HUES64 (cell line): ENCODE data around the gene STK33.

ENCODE experiments used
- H3K27ac ChIP-seq: 2 replicates; pipeline ENCODE4 v1.7.0; 2013; ENCODE audit warnings: low read depth, low read length, inconsistent platforms
- H3K27me3 ChIP-seq: 2 replicates; pipeline ENCODE4 v1.6.1; 2013; ENCODE audit warnings: mild to moderate bottlenecking, low read length; ENCODE audit not compliant: insufficient read depth
- H3K36me3 ChIP-seq: 2 replicates; pipeline ENCODE4 v1.6.1; 2013; ENCODE audit warnings: mild to moderate bottlenecking, low read length; ENCODE audit not compliant: insufficient read depth
- H3K4me1 ChIP-seq: 2 replicates; pipeline ENCODE4 v1.6.1; 2013; ENCODE audit warnings: mild to moderate bottlenecking, low read length, moderate library complexity; ENCODE audit not compliant: insufficient read depth
- H3K4me3 ChIP-seq: 2 replicates; pipeline ENCODE4 v1.5.1; 2013; ENCODE audit warnings: mild to moderate bottlenecking, low read length, moderate library complexity
- H3K9ac ChIP-seq: 2 replicates; pipeline ENCODE4 v1.6.1; 2013; ENCODE audit warnings: mild to moderate bottlenecking, low read depth, low read length
- H3K9me3 ChIP-seq: 2 replicates; pipeline ENCODE4 v1.6.1; 2013; ENCODE audit warnings: low read depth, low read length; ENCODE audit not compliant: insufficient read depth
- WGBS: fragments of 150-250, 120-280 bp; methylation state at CpG from one replicate; pipeline ENCODE4 v1.1.7; 2013; ENCODE audit warnings: missing lambda C conversion rate; 5-methylcytosine and 5-hydroxymethylcytosine counted together

The STK33 gene

DNA sequence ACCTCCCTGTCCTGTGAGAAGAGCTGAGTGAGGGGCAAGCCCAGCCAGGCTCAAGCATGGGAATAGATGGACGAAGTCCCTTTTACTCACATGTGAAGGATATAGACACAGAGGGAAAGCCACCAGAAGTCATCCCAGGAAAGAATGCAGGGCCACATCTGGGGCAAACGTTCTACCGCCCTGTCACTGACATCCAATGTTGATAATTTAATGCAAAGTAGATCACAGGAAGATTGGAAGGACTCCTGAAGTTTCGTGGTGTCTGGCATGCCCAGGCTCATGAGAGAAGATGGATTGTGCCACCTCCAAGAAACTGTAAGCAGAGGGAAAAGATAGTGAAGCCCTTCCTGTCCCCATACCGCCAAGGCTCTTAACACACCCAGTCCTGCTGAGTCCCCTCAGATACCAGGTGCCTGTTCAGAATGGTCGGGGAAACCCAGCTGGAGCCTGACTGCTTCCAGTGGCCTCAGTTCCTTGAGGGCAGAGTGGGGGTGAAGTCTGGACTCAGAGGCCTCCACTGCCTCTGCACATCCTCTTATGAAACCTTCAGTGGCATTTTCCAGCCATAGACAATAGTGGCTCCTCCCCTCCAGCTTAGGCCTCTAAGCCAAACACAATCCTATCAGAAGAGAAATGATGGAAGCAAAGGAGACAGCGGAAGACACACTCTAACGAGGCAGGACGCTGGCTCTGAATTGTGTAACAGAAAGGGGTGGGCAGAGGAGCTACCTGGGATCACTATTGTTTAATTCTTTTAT lies 7.5 kb upstream of the STK33 start:
- 90% methylated on average over 9 of the region's 9 CpGs for WGBS

DNA sequence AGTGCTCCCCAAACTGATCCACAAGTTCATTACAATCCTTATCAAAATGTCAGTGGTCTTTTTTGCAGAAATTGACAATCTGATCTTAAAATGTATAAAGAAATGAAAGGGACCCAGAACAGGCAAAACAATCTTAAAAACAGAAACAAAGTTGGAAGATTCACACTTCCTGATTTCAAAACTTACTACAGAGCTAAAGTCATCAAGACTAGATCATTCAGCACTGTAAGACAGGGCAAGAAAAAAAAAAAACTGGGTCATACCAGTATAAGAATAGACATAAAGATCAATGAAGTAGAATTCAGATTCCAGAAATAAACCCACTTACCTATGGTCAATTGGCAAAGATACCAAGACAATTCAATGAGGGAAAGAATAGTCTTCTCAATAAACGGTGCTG lies 4.5 kb upstream of the STK33 start:
- Histone ChIP-seq H3K27me3 (no peaks in the 10 kb centered on the region), H3K4me1 (peaks cover 6% of the 10 kb centered on the region), H3K4me3 (no peak overlapping the region), H3K27ac (no peak overlapping the region), H3K9ac (no peak overlapping the region), H3K9me3 (no peaks in the 10 kb centered on the region), H3K36me3 (no peaks in the 10 kb centered on the region)
- 100% methylated on average over 1 of the region's 1 CpG for WGBS

More for the DNA sequence above, 7.5 kb upstream of the STK33 start:
- Histone ChIP-seq H3K9ac (no peak overlapping the region), H3K9me3 (no peaks in the 10 kb centered on the region), H3K27me3 (no peaks in the 10 kb centered on the region), H3K27ac (no peak overlapping the region), H3K36me3 (no peaks in the 10 kb centered on the region), H3K4me3 (no peak overlapping the region), H3K4me1 (no peaks in the 10 kb centered on the region; the same call in 1 of the 2 replicates)

DNA sequence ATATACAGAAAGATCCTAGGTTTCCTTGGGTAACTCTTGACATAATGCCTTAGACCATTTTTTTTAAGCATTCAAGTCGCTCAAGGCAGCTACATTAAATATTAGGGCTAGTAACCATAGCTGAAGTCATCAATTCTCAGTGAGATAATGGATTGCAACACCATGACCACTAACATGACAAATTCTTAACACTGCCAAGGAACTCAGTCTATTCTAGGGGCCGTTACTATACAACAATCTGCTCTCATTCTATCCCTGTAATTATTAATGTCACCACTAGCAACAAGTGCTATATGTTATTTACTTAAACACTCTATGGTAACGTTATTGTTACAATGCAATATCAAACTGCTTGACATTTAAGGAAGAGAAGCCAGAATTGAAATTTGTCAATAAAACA lies 3.2 kb upstream of the STK33 start:
- peaks cover 9% of the 10 kb centered on the region for H3K4me1 ChIP-seq
- no peaks in the 10 kb centered on the region for H3K27me3 ChIP-seq
- no peaks in the 10 kb centered on the region for H3K9me3 ChIP-seq
- H3K27ac ChIP-seq, result no peak overlapping the region
- WGBS, result 83% methylated on average over 3 of the region's 3 CpGs
- no peak overlapping the region for H3K4me3 ChIP-seq
- no peaks in the 10 kb centered on the region for H3K36me3 ChIP-seq
- H3K9ac ChIP-seq, result no peak overlapping the region

DNA sequence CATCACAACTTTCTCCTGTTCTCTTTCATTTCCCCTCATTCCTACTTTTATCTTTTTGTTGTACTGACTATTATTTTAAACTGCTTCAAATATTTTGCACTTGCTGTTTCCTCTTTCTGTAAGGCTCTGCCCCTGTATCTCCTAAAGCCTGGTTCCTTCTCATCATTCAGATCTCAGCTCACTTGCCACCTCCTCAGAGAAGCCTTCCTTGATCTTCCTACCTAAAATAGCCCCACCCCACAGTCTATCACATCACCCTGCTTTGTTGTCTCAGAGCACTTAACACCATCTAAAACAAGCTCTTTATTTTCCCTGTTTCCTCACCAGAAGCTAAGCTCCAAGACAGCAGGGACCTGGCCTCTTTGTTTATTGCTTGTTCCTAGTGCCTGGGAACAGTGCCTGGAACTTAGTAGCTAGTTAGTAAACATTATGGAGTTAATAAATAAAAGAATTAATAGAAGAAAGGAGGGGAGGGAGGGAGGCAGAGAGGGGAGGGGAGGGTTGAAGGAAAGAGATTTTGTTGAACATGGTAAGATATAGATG lies 2.5 kb upstream of the STK33 start:
- Histone ChIP-seq H3K4me3 (no peak overlapping the region), H3K36me3 (no peaks in the 10 kb centered on the region), H3K27ac (no peak overlapping the region), H3K9ac (no peak overlapping the region), H3K4me1 (peaks cover 9% of the 10 kb centered on the region), H3K27me3 (no peaks in the 10 kb centered on the region), H3K9me3 (no peaks in the 10 kb centered on the region)

DNA sequence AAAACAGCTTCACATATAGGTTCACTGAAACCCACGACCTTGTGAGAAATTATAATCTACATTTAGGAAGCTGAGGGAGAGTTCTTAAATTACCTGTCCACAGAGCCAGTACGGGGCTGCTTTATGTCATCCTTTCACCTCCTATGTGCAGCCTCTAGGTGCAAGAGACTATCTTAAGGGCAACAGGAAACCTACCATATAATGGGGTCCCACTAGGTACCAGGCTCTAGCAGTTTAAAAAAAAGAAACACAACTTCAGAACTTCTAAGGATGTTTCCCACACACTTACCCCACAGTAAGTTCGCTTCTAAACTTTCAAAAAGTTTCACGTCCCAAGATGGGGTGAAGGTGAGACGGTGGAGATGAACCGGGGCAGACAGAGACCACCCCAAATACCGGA lies 573 bp downstream of the STK33 start:
- Histone ChIP-seq H3K27ac (no peak overlapping the region), H3K9me3 (no peaks in the 10 kb centered on the region), H3K4me3 (peak overlapping the region; percentile 88), H3K9ac (peak overlapping the region; percentile 91), H3K36me3 (no peaks in the 10 kb centered on the region), H3K4me1 (peaks cover 9% of the 10 kb centered on the region), H3K27me3 (no peaks in the 10 kb centered on the region)
- 16% methylated on average over 7 of the region's 7 CpGs for WGBS

DNA sequence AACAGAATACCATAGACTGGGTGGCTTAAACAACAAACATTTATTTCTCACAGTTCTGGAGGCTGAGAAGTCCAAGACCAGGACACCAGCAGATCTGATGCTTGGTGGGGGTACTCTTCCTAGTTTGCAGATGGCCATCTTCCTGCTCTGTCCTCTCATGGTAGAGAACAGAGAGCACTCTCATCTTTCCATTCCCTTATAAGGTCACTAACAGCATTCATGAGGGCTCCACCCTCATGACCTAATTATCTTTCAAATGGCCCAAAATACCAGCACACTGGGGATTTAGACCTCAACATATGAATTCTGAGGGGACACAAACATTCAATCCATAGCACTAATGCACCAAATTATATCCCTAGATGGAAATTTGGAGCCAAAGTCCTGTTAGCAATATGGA lies 6.1 kb downstream of the STK33 start:
- Histone ChIP-seq H3K4me1 (peaks cover 8% of the 10 kb centered on the region; the same call in 1 of the 2 replicates), H3K27me3 (no peaks in the 10 kb centered on the region), H3K9ac (no peak overlapping the region), H3K36me3 (no peaks in the 10 kb centered on the region), H3K9me3 (no peaks in the 10 kb centered on the region), H3K27ac (peak overlapping the region; percentile 19; the same call in 1 of the 2 replicates), H3K4me3 (no peak overlapping the region)

DNA sequence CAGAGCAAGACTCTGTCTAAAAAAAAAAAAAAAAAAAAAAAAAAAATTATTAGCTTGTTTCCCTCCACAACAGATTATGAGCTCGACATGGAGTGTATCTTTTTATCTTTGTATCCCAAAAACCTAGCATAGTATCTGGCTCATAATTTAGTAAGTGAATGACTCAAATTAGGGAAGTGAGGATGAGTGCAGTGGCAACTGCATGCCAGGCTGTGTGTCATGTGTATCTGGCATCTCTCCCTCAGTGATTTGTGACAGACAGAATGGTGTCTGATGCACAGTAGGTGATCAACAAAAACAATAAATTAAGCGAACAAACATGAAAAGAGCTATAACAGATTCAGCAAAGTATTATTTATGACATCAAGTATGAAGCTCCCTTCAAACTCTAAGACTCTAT lies 7.2 kb downstream of the STK33 start:
- Histone ChIP-seq H3K27me3 (no peaks in the 10 kb centered on the region), H3K27ac (no peak overlapping the region), H3K36me3 (no peaks in the 10 kb centered on the region), H3K4me3 (no peak overlapping the region), H3K9ac (no peak overlapping the region), H3K9me3 (no peaks in the 10 kb centered on the region), H3K4me1 (peaks cover 8% of the 10 kb centered on the region; the same call in 1 of the 2 replicates)
- WGBS, result 84% methylated on average over 2 of the region's 2 CpGs

DNA sequence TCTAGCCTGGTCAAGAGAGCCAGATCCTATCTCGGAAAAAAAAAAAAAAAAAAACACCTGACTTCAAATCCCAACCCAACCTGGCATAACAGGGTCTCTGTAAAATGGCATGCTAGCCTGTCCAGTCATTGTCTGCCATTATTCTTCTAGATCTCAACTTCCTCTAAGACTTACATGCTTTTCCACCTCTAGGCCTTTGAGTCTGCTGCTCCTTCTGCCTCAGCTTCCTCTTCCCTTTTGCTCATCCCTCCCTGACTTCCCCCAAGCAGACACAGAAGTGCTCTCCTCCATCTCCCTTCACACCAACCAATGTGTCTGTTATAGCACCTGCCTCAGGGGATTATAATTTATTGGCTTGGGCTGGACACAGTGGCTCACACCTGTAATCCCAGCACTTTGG lies 7.8 kb downstream of the STK33 start:
- Histone ChIP-seq H3K9ac (no peak overlapping the region), H3K4me1 (peaks cover 8% of the 10 kb centered on the region; the same call in 1 of the 2 replicates), H3K27ac (no peak overlapping the region), H3K36me3 (no peaks in the 10 kb centered on the region), H3K4me3 (no peak overlapping the region), H3K9me3 (no peaks in the 10 kb centered on the region), H3K27me3 (no peaks in the 10 kb centered on the region)
- WGBS, result 96% methylated on average over 1 of the region's 1 CpG

DNA sequence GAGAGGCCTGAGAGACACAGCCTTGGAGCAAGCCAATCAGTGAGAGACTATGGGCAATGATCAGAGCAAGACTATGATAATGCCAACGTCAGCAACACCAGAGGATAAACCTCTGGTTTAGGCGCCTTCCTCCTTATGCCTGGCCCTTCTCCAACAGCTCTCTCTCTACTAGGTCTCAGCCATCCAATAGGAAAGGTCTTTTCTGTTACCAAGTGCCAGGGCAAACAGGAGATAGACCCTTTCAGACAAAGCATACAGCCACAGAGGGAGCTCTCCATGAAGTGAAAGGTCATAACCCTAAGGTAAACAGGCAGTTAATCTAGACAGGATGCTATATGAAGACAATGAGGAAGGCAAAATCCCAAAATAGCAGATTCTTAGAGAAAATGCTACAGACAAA lies 9.5 kb downstream of the STK33 start:
- Histone ChIP-seq H3K27ac (no peak overlapping the region), H3K9ac (no peak overlapping the region), H3K4me1 (peaks cover 8% of the 10 kb centered on the region; the same call in 1 of the 2 replicates), H3K36me3 (no peaks in the 10 kb centered on the region), H3K27me3 (no peaks in the 10 kb centered on the region), H3K9me3 (peaks cover 2% of the 10 kb centered on the region; the same call in 1 of the 2 replicates), H3K4me3 (no peak overlapping the region)
- 92% methylated on average over 2 of the region's 2 CpGs for WGBS

DNA sequence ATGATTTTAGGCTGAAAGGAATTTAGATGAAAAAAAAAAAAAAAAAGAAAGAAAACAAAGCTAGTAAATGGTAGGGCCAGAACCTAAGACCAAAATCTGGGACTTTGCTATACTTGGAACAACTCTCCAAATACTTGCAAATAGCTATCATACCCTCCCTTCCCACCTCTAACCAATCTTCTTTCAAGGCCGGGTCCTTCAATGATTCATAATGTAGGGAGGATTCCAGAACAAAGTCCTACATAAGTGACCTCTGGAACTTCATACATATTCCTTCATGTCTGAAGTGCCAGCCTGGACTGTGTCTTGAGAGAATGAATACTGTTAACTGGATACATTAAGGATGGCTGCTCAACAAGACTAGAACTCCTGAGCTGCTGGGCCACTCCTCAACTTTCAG lies 9.9 kb downstream of the STK33 start:
- Histone ChIP-seq H3K27ac (no peak overlapping the region), H3K9ac (no peak overlapping the region), H3K27me3 (no peaks in the 10 kb centered on the region), H3K4me3 (no peak overlapping the region), H3K4me1 (peaks cover 8% of the 10 kb centered on the region; the same call in 1 of the 2 replicates), H3K9me3 (peaks cover 4% of the 10 kb centered on the region; the same call in 1 of the 2 replicates), H3K36me3 (no peaks in the 10 kb centered on the region)
- 93% methylated on average over 1 of the region's 1 CpG for WGBS

DNA sequence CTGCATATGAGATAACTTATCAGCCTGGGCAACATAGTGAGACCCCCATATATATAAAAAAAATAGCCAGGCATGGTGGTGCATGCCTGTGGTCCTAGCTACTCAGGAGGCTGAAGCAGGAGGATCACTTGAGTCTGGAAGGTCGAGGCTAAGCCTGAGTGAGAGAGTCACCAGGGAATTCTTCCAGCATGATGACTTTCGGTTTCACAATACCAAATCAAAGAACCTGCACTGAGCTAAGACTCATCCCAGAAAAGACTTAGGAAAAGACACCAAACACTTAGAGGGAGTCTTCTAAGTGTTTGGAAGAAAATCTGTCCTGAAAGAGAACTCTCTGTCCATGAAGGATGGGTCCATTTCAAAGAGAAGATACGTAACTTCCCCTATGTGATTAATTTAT lies 12.7 kb downstream of the STK33 start:
- Histone ChIP-seq H3K36me3 (no peaks in the 10 kb centered on the region), H3K27ac (no peak overlapping the region), H3K9me3 (peaks cover 18% of the 10 kb centered on the region; the same call in 1 of the 2 replicates), H3K4me1 (peaks cover 8% of the 10 kb centered on the region; the same call in 1 of the 2 replicates), H3K4me3 (no peak overlapping the region), H3K9ac (no peak overlapping the region), H3K27me3 (no peaks in the 10 kb centered on the region)
- 92% methylated on average over 3 of the region's 3 CpGs for WGBS
